ENCODE results near the gene TIMP2.

Gene TIMP2, protein sequence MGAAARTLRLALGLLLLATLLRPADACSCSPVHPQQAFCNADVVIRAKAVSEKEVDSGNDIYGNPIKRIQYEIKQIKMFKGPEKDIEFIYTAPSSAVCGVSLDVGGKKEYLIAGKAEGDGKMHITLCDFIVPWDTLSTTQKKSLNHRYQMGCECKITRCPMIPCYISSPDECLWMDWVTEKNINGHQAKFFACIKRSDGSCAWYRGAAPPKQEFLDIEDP

DNA sequence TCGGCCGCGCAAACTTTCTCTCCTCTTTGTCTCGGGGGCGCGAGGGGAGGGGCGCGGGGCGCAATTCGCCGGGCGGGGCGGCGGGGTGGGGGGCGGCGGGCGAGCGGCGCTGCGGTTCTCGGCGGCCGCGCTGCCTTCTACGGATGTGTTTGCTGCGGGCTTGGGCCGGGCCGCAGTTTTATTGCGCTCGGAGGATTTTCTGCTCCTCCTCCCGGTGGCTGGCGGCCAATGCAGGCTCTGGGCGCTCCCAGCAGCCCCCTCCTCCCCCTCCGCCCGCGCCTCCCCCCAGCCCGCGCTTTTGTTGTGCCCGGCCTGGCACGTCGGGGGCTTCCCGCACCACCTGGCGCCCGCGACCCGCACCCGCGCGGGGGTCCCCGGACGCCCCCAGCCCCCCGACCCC, at the start of gene TIMP2:
Gene TIMP2 (minus strand): TSS at position 154 of the 400 bp plus-strand sequence. CDS start 299 bp downstream, outside the sequence.
- peak within 1 kb of the TSS; percentile 72 for H3K27ac ChIP-seq (ENCODE audit: low read length)
- H3K27me3 ChIP-seq (ENCODE audit: low read depth, low read length), result no peaks in the 10 kb centered on the region
- H3K36me3 ChIP-seq (ENCODE audit: control insufficient read depth in 1 of 2, insufficient read depth in 2 of 2, low read length in 2 of 2), result no peaks in the 10 kb centered on the region
- H3K4me1 ChIP-seq (ENCODE audit: control insufficient read depth in 1 of 2, insufficient read depth in 2 of 2, low read length in 2 of 2), result peaks cover 8 to 40% of the 10 kb centered on the region in 2 donors
- peak within 1 kb of the TSS; percentile 74 to 88 for H3K4me3 ChIP-seq (ENCODE audit: low read depth in 1 of 2, low read length in 2 of 2)
- no peaks in the 10 kb centered on the region for H3K9me3 ChIP-seq (ENCODE audit: control insufficient read depth in 1 of 2, low read length in 2 of 2)

DNA sequence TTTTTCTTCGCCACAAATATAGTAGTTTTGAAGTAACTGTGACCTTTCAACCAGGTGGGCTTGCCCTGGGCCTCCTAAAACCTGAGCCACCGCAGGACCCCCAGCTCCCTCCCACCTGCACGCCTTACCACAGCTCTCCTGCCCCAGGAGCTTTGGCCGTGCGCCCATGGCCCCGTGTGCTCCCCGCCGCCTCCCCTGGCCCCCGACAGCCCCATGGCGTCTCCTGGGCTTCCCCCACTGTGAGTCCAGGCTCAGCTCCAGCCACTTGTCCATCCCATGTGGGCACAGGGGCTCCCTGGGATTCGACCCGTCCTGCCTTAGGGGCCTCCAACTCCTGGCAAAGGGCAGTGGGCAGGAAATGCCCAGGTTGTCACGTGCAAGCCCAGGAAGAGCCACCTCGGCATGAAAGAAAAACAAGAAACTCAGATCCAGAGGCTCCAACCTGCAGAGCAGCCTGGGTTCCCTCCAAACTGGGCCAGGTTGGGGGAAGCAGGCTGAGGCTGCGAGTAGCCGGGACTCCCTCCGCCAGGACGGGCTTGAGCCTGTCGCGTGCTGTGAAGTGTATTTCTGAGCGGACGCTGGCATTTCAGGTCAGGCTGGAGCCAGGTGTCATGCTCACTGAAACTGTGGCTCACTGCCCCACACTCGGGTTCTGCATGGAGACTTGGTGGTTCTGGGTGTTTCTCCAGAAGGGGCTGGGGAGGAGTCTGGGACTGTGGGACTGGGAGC, 48.8 kb upstream of the TIMP2 start:
- Histone ChIP-seq H3K4me1 (ENCODE audit: control insufficient read depth in 1 of 2, insufficient read depth in 2 of 2, low read length in 2 of 2) (peaks cover 9 to 55% of the 10 kb centered on the region in 2 donors), H3K27ac (ENCODE audit: low read length) (no peak overlapping the region), H3K36me3 (ENCODE audit: control insufficient read depth in 1 of 2, insufficient read depth in 2 of 2, low read length in 2 of 2) (peaks cover 2% of the 10 kb centered on the region in 2 donors)

DNA sequence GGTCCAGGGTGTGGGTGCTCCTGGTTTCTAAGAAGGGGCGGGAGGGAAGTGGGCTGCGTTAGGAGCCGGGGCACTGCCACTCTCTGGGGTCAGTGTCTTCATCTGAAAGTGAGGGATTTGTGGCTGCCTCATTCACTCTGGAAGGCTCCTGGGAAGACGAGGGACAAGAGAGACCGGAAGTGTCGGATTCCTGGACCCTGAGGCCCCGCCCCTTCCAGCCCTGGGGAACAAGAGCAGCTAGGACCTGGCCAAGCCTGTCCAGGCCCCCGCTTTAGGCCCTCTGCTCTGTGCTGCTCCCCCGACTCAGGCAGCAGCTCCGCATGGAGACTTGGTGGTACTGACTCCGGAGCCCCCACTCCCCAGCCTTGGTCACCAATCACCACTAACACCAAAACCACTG, 48.0 kb upstream of the TIMP2 start:
- Histone ChIP-seq H3K4me1 (ENCODE audit: control insufficient read depth in 1 of 2, insufficient read depth in 2 of 2, low read length in 2 of 2) (peaks cover 9 to 47% of the 10 kb centered on the region in 2 donors), H3K4me3 (ENCODE audit: low read depth in 1 of 2, low read length in 2 of 2) (no peak overlapping the region)

More for the DNA sequence above, 48.8 kb upstream of the TIMP2 start:
- H3K27me3 ChIP-seq (ENCODE audit: low read depth, low read length), result no peaks in the 10 kb centered on the region
- no peak overlapping the region for H3K4me3 ChIP-seq (ENCODE audit: low read depth in 1 of 2, low read length in 2 of 2)
- H3K9me3 ChIP-seq (ENCODE audit: control insufficient read depth in 1 of 2, low read length in 2 of 2), result no peaks in the 10 kb centered on the region

DNA sequence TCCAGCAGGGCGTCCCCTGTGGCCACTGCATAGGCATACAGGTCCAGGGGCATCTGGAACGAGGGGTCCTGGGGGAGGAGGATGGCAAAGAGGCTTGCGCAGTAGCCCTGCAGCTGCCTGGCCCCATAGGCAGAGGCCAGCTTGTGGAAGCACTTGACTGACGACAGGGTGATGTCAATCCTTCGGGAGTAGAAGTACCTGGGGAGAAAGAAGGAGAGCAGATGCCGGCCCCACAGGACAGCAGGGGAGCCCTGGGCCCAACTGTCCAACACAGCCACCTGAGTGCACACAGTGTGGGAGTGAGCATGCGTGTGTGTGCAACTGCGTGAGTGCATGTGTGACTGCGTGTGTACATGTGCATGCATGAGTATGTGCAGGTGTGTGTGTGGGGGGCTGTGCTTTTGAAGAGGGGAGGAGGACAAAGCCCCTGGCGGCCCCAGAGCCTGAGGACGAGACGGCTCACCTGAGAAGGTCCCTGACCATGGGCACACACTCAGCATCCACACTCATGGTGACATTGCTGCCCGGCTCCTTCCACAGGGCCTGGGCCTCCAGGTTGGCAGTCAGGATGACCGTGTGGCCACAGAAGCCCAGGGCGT, 47.4 kb upstream of the TIMP2 start:
- H3K4me3 ChIP-seq (ENCODE audit: low read depth in 1 of 2, low read length in 2 of 2), result no peak overlapping the region
- no peaks in the 10 kb centered on the region for H3K27me3 ChIP-seq (ENCODE audit: low read depth, low read length)
- H3K27ac ChIP-seq (ENCODE audit: low read length), result no peak overlapping the region
- H3K4me1 ChIP-seq (ENCODE audit: control insufficient read depth in 1 of 2, insufficient read depth in 2 of 2, low read length in 2 of 2), result peaks cover 9 to 41% of the 10 kb centered on the region in 2 donors
- peaks cover 4 to 5% of the 10 kb centered on the region in 2 donors for H3K36me3 ChIP-seq (ENCODE audit: control insufficient read depth in 1 of 2, insufficient read depth in 2 of 2, low read length in 2 of 2)
- no peaks in the 10 kb centered on the region for H3K9me3 ChIP-seq (ENCODE audit: control insufficient read depth in 1 of 2, low read length in 2 of 2)

More for the DNA sequence above, 48.0 kb upstream of the TIMP2 start:
- no peaks in the 10 kb centered on the region for H3K9me3 ChIP-seq (ENCODE audit: control insufficient read depth in 1 of 2, low read length in 2 of 2)
- peaks cover 4 to 5% of the 10 kb centered on the region in 2 donors for H3K36me3 ChIP-seq (ENCODE audit: control insufficient read depth in 1 of 2, insufficient read depth in 2 of 2, low read length in 2 of 2)
- H3K27ac ChIP-seq (ENCODE audit: low read length), result no peak overlapping the region
- no peaks in the 10 kb centered on the region for H3K27me3 ChIP-seq (ENCODE audit: low read depth, low read length)

DNA sequence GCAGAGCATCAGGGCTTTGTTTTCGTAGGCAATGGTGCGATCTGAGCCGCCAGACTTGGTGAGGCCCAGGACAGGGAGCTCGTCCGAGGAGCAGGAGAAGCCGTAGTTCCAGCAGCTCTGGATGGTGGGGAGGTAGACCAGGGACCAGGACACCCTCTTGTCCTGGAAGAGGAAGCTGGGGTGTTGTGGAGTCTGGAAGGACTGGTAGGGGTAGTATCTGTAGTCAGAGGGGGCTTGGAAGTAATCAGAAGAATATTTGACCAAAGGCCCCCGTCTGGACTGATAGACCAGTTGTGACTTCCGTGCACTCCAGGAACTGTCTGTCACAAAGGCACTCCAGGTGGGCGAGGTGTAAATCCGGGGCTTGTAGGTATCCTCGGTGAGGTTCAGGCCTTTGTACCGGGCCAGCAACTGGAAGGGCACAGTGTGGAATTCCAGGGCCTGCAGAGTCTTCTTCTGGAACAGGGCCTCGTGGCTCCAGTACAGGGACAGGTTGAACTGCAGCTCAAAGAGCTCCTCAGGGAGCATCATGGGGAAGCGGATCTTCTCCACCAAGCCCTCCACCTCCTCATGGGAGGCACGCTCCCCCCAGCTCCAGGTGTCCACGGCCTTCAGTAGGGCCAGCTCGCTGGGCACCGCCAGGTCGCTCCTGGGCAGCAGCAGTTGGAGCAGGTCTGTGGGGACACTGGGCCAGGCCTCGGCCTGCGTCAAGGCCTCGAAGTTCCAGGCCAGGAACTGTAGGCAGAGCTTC, 46.7 kb upstream of the TIMP2 start:
- Histone ChIP-seq H3K27ac (ENCODE audit: low read length) (no peak overlapping the region), H3K4me3 (ENCODE audit: low read depth in 1 of 2, low read length in 2 of 2) (no peak overlapping the region), H3K4me1 (ENCODE audit: control insufficient read depth in 1 of 2, insufficient read depth in 2 of 2, low read length in 2 of 2) (peaks cover 6 to 35% of the 10 kb centered on the region in 2 donors), H3K27me3 (ENCODE audit: low read depth, low read length) (no peaks in the 10 kb centered on the region), H3K36me3 (ENCODE audit: control insufficient read depth in 1 of 2, insufficient read depth in 2 of 2, low read length in 2 of 2) (peaks cover 4 to 5% of the 10 kb centered on the region in 2 donors), H3K9me3 (ENCODE audit: control insufficient read depth in 1 of 2, low read length in 2 of 2) (no peaks in the 10 kb centered on the region)

DNA sequence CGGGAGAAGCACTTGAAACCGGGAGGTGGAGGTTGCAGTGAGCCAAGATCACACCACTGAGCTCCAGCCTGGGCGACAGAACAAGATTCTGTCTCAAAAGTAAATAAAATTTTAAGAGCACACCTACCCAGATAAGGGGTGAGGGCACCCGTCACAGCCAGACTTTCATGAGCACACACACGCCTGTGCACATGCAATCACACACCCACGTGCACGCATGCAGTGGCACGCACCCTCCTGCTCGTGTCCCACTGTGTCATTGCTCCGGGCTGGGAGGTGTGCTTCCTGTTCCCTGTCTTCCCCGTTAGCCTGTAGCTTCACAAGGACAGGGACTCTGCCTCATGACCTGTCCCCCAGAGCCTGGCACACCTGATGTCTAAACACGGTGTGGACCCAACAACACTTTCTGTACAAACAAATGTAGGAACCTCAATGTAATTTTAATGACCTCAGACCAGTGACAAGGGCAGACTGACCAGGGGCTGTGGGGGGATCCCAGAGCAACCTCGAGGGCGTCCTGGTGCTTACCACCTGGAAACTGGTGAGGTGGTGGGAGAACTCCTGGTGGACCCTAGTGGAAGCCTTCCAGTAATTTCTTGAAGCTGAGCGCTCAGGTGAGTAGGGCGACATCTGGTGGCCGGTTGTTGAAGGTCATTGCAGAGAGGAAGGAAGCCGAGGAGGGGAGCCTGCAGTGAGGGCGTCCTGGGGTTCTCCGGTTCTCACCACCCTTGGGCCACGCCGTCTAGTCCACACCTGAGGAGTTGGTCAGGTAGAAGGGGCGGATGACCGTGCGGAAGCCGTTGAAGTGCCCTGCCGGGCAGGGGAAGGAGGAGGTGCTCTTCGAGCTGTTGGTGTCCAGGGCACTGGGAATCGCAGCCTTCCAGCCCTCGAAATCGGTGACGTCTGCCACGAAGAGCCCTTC, 45.9 kb upstream of the TIMP2 start:
- peaks cover 5 to 26% of the 10 kb centered on the region in 2 donors for H3K4me1 ChIP-seq (ENCODE audit: control insufficient read depth in 1 of 2, insufficient read depth in 2 of 2, low read length in 2 of 2)
- H3K36me3 ChIP-seq (ENCODE audit: control insufficient read depth in 1 of 2, insufficient read depth in 2 of 2, low read length in 2 of 2), result peaks cover 4 to 5% of the 10 kb centered on the region in 2 donors
- H3K4me3 ChIP-seq (ENCODE audit: low read depth in 1 of 2, low read length in 2 of 2), result no peak overlapping the region
- H3K9me3 ChIP-seq (ENCODE audit: control insufficient read depth in 1 of 2, low read length in 2 of 2), result no peaks in the 10 kb centered on the region
- H3K27ac ChIP-seq (ENCODE audit: low read length), result no peak overlapping the region
- no peaks in the 10 kb centered on the region for H3K27me3 ChIP-seq (ENCODE audit: low read depth, low read length)

DNA sequence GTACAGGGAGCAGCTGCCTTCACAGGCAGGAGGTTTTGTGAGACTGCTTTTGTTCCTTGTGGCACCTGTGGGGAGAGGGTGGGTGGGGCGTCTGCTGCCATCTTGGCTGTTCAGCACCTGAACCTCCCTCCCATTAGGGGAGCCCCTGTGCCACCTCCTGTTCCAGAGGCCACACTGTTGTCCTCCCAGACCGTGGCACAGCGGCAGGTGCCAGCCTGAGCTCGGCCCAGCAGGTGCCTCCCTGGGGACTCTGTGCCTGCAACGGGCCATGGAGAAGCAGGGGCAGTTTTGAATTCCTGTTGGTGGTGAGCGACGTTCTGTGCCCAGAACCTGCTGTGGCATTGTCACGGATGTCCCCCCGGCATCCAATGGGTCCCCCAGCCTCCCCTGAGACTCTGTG, 44.7 kb upstream of the TIMP2 start:
- H3K4me3 ChIP-seq (ENCODE audit: low read depth in 1 of 2, low read length in 2 of 2), result no peak overlapping the region
- H3K27ac ChIP-seq (ENCODE audit: low read length), result no peak overlapping the region
- no peaks in the 10 kb centered on the region for H3K9me3 ChIP-seq (ENCODE audit: control insufficient read depth in 1 of 2, low read length in 2 of 2)
- H3K36me3 ChIP-seq (ENCODE audit: control insufficient read depth in 1 of 2, insufficient read depth in 2 of 2, low read length in 2 of 2), result peaks cover 4 to 5% of the 10 kb centered on the region in 2 donors
- no peaks in the 10 kb centered on the region for H3K27me3 ChIP-seq (ENCODE audit: low read depth, low read length)
- peaks cover 0 to 20% of the 10 kb centered on the region in 2 donors for H3K4me1 ChIP-seq (ENCODE audit: control insufficient read depth in 1 of 2, insufficient read depth in 2 of 2, low read length in 2 of 2)

DNA sequence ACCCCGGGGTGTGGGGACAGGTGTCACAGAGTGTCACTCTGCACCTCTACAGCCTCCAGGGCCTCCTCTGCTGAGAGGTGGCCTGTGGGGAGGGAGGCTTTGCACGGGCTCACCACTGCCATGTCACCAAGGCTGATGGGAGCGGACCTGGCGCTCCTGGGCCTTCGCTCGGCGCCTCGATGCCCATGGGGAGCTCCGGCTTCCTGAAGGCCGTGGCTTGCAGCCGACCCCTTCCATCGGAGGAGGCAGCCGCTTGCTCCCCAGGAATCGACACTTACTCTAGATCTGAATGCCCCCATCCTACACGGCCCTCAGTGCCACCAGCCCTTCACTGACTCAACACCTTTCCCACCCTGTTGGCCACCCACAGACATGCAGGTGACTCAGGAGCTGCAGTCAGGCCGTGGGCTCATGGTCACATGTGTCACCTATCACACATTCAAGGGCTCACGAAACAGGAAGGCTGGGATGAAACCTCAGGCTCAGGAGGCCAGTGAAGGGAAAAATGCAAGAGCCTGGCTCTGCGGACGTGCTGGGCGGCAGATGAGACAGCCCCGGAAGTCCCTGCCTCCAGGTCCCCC, 42.7 kb upstream of the TIMP2 start:
- Histone ChIP-seq H3K27me3 (ENCODE audit: low read depth, low read length) (no peaks in the 10 kb centered on the region), H3K4me1 (ENCODE audit: control insufficient read depth in 1 of 2, insufficient read depth in 2 of 2, low read length in 2 of 2) (peaks cover 0 to 9% of the 10 kb centered on the region in 2 donors), H3K27ac (ENCODE audit: low read length) (no peak overlapping the region), H3K4me3 (ENCODE audit: low read depth in 1 of 2, low read length in 2 of 2) (no peak overlapping the region), H3K9me3 (ENCODE audit: control insufficient read depth in 1 of 2, low read length in 2 of 2) (no peaks in the 10 kb centered on the region), H3K36me3 (ENCODE audit: control insufficient read depth in 1 of 2, insufficient read depth in 2 of 2, low read length in 2 of 2) (peaks cover 4 to 5% of the 10 kb centered on the region in 2 donors)

DNA sequence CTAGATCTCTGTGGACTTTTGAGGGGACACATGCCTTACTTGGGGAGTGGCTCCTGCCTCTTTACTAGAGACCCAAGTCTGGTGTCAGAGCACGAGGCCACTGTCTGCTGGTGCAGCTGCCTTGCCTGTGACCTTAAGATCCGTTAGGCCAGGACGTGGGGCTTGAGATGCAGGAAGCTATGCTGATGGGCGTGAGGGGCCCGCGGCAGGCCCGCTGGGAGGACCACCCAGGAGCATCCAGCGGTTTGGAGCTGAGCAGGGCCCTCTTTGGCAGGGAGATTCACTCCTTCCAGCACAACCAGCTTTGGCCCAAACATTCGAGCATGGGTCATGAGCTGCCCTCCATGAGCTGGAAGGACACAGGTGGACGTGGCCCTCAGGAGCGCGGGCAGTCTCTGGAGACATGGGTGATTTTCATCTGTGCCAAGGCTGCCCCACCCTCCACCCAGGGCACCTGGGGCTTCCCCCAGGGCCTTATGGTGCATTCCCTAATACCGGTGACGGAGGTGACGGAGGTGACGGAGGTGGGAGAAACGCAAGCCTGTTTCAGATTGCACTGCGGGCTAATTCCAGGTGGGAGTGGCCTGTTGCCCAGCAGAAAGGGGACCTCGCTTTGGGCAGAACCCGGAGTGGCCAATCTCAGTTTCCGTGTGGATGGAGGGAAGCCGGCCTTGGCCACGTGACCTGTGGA, 41.9 kb upstream of the TIMP2 start:
- no peaks in the 10 kb centered on the region for H3K9me3 ChIP-seq (ENCODE audit: control insufficient read depth in 1 of 2, low read length in 2 of 2)
- H3K27ac ChIP-seq (ENCODE audit: low read length), result no peak overlapping the region
- H3K27me3 ChIP-seq (ENCODE audit: low read depth, low read length), result no peaks in the 10 kb centered on the region
- peaks cover 4 to 5% of the 10 kb centered on the region in 2 donors for H3K36me3 ChIP-seq (ENCODE audit: control insufficient read depth in 1 of 2, insufficient read depth in 2 of 2, low read length in 2 of 2)
- H3K4me1 ChIP-seq (ENCODE audit: control insufficient read depth in 1 of 2, insufficient read depth in 2 of 2, low read length in 2 of 2), result peaks cover 0 to 9% of the 10 kb centered on the region in 2 donors
- no peak overlapping the region for H3K4me3 ChIP-seq (ENCODE audit: low read depth in 1 of 2, low read length in 2 of 2)
